GM18868 (cell line): ENCODE measurements around the gene KDM2B.

ENCODE experiments used
- ATAC-seq: cut with Tn5 transposase; IDR thresholded peaks from one replicate; pipeline ENCODE4 v1.9.1; 2021; ENCODE audit warnings: mild to moderate bottlenecking, moderate library complexity; ENCODE audit not compliant: unreplicated experiment

Gene KDM2B

DNA sequence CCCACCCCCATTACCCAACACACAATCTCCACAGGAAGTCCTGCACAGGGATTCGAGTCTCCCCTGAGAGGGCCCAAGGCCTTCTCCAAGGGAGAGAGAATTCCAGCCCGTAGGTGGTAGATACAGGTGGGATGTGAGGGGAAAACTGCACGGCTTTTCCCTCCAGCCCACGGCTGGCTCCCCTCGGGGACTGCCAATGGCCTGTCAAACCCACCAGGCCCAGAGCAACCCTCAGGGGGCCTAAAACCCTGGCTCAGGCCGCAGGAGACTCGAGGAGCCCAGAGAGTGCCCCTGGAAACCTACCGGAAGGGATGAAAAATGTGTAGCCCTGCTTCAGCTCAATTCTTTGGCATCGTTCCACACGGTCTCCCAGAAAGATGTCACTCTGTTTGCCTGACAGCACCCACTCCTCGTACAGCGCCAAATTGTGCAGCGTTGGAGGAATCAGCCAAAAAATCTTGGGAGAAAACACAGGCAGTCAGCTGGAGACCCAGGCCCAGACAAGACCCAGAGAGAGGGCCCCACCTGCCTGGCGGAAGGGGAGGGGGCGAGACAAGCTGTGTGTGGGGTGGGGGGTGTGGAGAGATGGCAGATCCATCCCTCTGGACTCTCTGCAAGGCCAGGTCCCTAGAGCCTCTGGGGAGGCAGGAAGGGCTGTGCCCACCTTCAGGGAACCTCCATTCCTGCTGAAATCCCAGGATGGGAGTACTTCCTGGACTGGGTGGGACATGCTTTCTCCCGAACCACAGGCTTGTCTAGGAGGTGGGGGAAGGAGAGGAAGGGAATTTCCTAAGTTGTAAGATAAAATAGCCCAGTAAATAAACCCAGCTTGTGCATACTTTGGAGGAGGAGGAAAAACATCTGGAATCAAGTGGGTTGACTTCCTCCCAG lies 48.1 kb downstream of the KDM2B start:
- no peak for ATAC-seq

DNA sequence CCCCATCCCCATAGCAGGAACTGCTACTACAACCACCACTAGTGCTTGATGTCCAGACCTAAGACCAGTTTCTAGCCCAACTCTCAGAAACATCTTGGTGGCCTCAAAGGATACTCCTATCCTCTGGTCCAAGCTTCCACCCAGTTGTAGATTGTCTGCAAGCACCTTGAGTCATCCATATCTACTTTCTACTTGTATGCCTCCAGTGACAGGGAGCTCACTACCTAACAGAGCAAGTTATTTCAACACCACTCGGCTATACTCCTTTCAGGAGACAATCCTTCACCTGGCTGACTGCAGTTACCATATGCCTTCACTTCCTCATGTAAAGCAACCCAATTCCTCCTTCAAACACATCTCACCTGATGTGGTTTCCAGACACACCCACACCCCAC lies 49.5 kb downstream of the KDM2B start:
- no peak for ATAC-seq

DNA sequence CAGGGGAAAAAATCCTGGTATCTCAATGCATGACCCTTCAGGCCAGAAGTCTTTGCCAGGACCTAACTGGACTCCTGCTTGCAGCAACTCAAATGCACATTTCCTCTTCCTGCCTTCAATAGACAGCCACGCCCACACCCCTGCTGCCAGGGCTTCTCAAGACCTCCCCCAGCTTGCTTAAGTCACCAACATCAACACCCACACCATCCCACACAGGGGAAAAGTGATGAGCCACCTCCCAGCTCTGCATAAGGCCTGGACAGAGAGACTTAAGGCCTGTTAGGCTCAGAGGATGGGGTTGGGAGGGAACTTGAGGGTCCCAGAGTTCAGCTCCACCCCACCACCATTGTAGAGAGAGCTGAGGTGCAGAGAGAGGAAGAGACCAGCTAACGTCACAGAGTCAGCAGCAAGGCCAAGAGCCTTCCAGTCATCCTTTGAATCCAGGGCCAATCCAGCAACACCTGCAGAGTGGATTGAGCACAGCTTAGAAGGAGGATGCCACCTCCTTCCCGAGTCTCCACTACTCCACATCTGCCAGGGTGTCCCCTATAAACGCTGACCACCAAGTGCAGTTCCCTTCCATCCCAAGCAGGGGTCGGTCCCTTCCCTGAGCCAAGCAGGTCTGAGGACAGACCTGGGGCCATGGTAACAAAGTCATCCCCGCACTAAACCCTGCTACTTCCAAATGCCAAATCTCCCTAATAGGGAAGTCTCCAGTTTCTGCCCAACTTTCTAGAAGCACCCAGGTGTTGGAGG lies 50.0 kb downstream of the KDM2B start:
- ATAC-seq: peak; percentile 53

DNA sequence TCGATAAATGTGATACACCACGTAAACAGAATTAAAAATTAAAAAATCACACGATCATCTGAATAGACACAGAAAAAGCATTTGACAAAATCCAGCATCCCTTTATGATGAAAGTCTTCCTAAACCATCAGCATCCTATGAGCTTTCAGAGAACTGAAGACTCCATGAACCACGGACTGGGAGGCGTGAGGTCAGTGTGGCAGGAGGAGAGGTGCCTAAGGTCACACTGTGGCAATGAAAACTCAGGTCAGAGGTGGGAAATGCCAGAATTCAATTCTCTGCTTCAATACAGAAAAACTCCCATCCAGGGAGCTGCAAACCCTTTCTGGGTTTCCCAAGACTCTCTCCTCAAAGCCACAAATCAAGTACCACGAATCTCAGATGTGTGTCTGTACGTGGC lies 51.6 kb downstream of the KDM2B start:
- ATAC-seq: no peak

DNA sequence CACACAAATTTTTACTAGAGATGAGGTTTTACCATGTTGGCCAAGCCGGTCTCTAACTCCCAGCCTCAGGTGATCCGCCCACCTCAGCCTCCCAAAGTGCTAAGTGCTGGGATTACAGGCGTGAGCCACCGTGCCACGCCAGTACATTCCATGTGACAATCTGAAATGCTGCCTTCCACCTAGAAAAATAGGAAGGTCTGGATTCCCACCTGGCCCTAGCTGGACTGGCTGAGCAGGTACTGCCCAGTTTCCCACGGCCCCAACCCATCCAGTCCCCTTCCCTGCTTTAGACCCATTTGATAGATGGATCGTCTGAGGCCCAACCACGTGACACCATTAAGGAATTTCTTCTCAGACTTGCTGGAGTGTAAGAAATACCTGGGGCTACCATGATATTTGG lies 55.4 kb downstream of the KDM2B start:
- ATAC-seq: no peak

DNA sequence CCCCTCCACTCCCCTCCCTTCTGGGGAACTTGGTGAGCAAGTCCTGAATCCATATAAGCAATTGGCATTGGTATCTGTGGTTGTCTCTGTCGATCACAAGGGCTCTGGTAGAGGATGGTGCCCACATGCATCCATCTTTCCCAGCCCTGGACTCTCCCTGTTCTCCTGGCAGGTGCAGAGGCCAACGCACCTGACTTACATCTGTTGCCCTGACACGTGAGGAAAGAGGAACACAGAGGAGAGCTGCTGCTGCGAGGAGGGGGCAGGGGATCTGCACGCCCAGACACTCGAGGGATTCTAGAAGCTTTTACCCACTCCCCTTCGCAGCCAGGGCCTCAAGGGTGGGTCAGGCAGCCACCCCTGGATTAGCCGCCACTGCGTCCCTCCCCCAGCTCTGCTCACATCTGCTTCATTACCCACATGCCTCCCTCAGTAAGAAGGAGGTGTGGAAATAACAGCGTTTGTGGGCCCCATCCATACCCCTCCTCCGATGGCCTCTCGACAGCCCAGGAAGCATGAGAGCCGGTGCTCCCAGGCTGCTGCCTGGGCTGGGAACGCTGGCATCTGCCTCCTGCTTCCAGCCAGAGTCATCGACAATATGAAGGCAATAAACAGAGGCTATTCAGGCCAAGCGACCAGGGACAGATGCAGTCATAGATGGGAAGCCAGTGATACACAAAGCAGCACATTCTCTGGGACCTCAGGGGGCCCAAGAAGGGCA lies 56.5 kb downstream of the KDM2B start:
- no peak for ATAC-seq

DNA sequence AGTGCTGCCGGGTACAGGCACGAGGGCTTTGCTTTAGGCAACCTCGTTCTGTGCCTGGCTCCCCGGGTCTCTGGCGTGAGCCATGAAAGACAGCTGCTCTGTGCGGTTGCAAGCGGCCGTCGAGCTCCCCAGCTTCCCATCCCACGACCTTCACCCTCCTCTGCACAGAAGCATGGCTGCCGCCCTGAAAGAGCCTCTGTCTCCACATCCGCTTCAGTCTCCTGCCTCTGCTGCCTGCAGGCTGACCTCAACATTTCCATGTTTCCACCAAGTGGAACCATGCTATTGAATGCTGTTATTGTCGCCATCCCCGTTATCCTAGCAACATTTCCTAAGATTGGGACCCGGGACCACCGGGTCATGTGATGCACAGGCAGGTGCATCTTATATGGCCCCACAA lies 57.1 kb downstream of the KDM2B start:
- ATAC-seq: no peak

DNA sequence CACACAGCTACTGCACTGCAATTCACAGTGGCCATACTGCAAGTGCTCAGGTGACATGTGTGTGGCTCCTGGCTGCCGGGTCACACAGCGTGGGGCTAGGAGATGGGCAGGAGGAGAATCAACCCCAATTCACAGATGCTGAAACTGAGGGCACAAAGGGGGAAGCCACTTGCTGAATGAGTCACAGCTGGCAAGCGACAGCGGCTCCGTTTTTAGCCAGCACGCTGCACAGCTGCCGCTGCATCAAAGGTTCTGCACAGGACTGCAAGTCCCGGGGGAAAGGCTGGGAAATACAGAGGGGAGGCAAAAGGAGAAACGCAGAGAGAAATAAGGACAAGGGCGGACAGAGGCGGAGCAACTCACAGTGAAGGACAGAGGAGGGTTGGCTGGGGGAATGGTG lies 57.9 kb downstream of the KDM2B start:
- ATAC-seq: peak; percentile 54

DNA sequence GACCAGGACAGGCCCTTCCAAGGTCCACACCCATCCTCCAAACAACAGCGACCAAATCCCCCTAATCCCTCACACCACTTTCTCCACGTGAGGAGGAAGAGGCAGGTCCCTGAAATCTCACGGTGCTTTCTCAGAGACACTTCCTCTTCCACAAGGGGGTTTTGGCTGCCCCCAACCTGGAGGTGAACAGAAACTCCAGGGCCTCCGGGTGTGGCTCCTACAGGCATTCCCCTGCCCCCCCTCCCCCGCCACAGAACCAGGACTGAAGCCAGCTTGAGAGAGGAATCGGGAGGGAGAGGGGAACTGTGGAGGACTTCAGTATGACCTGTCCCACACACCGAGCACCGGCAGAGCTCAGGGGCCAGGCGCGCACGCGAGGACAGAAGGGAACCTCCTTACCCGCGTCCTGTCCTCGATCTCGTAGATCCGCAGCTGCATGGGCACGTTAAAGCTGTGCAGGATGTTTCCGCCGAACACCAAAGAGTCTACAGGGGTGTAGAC lies 60.2 kb downstream of the KDM2B start:
- no peak for ATAC-seq

DNA sequence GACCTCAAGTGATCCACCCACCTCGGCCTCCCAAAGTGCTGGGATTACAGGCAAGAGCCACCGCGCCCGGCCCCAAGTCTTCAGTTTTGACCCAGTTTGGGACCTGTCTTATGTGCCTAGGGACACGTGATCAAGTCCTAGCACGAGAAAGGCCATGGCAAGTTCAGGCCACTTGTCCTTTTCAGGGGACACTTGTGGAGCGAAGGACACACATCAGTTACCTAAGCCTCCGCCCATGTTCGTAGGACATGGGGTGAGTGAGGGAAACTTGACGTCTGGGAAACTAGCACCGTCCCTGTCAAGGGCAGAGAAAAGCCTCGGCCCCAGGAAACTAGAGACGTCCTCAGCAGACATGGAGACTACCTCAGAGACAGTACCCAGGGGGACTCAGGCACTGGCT lies 60.7 kb downstream of the KDM2B start:
- no peak for ATAC-seq

DNA sequence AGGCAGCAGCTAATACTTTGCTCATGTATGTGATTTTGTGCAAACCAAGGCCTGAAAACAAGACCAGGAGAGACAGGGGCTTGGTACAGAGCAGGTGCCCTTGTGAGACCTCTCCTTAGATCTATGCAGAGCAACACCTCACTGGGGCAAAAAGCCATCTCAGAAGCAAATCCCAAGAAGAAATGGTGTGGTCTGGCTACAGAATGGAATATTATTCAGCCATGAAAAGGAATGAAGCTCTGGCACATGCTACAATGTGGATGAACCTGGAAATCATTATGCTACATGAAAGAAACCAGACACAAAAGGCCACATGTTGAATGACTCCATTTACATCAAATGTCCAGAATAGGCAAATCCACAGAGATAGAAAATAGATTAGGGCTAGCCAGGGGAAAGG lies 61.6 kb downstream of the KDM2B start:
- ATAC-seq: no peak

DNA sequence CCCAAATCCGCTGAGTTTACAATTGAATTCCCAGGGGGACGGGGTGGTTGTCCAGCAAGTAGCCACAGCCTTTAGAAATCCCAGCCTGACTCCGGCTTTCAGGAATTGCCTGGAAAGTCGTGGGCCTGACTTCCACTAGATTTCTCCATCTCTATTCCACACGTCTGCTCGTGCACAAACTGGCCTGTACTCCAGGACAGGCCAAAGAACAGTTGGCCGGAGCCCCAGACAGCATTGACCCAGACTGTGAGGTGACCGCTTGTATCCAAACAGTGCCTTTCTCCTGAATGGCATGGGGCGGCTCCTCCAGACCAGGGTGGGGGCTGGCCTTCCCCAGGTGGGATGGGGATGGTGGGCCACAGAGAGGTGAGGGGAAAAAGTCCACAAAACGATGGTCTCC lies 62.2 kb downstream of the KDM2B start:
- no peak for ATAC-seq

DNA sequence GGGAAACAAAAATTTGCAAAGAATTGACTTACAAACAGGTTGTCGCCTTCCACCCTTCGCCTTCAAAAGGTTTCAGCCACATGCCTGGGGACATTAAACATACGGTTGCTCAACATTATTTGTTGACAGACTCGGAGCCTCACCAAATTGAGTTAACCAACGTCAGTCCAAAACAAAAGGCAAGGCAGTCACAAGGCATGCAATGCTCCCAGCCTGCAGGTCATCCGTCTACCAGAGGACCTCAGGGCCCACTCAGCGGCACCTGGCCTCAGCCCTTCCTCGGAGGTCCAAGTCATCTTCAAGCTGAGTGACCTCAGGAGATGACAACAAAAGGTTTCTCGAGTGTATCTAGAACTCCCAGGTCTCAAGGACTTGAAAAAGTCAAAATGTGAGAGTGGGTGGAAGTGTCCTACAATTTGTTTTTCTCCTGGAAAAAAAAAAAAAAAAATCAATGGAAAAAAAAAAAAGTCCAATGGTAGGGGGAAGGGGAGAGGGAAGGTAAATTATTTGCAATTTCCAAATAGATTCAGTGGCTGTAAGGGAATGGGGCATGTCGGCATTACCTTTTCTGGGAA lies 64.3 kb downstream of the KDM2B start:
- ATAC-seq: no peak

DNA sequence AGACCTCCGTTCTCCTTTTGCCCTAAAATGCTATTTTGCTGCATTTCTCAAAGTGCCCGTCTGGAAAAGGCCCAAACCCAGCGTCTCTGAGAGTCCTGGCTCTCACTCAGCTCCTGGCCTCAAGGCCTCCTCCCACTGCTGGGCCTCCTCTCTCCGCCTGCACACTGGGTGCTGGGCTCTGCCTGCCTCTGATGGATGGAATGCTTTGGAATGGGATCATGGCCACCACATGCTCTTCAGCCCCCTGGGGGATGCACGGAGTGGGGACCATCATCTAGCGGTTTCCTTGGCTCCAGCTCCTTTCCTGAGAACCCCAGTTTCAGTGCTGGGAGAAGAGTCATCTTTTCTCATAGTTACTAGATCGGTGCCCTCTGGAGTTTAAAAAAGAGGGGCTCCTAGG lies 65.2 kb downstream of the KDM2B start:
- ATAC-seq: no peak

DNA sequence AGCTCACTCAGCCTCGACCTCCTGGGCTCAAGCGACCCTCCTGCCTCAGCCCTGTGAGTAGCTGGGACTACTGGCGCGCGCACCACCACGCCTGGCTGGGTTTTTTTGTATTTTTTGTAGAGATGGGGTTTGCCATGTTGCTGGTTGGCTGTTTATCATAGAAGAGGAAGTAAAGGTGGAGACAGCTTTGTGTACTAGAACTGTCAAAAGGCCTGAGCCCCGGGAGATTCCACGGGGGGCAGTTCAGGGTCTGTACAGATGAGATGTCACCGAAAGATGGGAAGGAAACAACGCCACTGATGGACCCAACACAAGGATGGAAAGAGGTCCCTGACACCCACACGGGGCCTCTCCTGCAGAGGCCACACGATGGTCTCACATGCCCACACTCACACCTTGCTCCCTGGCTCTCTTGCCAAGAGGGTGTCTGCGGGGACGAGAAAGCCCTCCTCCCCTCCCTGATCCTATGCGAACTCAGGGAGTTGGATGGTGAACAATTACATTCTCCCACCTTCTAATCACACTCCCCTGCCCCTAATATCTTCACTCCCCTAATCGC lies 66.6 kb downstream of the KDM2B start:
- peak; percentile 68 for ATAC-seq

DNA sequence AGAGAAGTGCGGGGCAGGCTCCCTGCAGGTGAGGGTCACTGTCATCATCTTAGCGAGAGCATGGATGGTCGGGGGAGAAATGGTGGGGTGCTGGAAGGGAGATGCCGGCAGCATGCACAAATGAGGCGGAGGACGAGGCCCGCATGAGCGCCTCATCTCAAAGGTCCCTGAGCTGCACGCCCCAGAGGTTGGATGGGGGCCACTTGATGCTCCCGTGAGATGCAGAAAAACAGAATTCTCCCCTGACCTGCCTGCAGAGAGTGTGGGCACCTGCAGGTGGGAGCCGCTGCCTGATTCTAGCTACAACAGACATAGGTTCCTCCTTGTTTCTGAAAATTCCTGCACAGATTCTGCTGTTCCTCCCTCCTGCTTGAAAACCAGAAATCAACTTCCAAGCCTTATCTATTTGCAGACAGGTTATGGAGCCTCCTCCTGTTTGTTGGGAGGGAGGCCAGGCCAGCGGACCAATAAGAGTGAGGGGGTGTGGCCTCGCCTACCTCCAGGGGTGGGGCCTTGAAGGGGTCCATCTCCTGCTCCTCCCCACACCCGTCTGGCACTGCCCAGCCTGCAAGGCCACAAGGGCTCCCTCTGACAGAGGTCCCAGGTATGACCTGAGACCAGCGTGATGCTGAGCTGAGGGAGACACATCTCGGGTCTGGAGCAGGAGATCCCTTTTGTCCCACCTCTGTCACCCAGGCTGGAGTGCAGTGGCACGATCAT lies 67.2 kb downstream of the KDM2B start:
- peak; percentile 64 for ATAC-seq

DNA sequence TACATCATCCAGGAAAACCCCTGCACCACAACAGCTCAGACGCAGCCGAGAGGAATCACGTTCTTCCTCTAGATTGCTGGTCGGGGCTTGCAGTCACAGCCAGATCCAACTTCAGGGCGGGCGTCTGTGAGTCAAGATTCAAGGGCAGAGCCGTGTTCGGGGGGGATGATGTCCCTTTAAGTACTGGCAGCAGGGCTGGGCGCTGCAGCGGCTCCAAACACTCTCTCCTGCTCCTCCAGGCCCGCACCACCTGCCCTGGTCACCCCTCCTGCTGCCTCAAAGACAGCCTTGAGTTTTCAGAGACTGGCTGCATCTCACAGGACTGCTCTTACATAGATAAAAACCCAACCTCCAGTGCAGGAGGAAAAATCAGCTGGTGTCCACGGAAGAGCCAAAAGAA lies 68.3 kb downstream of the KDM2B start:
- no peak for ATAC-seq

DNA sequence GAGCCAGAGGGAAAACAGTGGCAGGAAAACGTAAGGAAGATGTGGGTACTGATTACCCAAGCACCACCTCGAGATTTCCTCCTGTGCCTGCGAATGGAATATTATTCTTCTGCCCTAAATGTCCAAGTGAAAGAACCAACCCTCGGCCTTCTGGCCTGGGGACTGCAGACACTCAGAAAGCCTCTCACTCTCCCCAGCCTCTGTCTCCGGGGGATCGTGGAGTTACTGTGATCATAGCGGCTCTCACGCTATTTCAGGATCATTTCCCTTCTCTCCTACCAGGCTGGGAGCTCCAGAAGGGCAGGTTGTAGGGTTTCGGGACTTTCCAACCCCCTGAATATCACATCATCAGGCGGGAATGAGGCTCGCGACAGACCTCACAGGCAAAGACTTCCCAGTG lies 68.9 kb downstream of the KDM2B start:
- ATAC-seq: no peak

DNA sequence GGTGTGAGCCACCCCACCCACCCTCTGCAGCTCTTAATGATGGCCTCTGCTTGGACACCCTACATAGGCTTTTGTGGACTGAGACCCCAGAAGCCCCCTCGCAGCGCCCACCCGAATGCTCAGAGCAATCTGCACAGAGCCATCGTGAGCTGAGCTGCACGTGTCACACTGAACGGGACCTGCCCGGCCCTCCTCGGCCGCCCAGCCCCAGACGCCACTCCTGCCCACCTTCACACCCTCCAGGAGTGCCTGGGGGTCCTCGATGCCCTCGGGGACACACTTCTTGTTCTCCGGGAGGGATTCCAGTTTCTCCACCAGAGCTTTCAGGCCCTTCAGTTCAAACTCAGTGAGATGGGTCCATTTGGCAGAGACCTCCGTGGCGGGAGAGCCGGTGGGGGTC lies 71.5 kb downstream of the KDM2B start:
- no peak for ATAC-seq

DNA sequence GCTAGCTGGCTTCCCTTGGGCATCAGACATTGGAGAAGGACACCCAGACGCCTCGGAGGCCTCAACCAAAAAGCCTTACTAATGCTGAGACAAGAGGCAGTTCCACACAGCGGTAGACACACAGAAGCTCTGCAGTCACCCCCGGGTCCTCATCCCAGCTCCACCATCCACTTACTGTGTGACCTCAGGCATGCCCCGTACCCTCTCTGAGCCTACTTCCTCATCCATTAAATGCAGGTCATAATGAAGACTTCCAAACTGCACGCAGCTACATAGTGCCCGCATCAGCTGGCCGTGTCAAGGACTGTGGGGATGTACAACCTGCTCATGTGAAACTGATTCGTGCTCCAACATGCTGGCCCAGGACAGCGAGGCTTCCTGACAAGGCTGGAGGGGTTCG lies 72.3 kb downstream of the KDM2B start:
- no peak for ATAC-seq
